HepG2 (cell line): ENCODE measurements around the gene TPX2. TPM values are rescaled to one million over a fixed set of nuclear protein-coding genes. Genes with fewer than 3 reads are reported as not detected.

Source experiments
- ATAC-seq: fragments of 200-7000 bp; cut with Tn5 transposase; 3 replicates; pipeline ENCODE4 v1.9.1; 2020; ENCODE audit warnings: mild to moderate bottlenecking, moderate library complexity
- BruUV-seq: library from RNA; stranded (reverse); fragments of 400-500 nt; replicated peaks from 2 replicates; lab custom pipeline; 2021; lab: Mats Ljungman, UMichigan
- CTCF ChIA-PET: fragments of 300-600 bp; formaldehyde crosslinking; extraction: SDS; loops from one replicate; lab custom pipeline; 2021; ENCODE audit warnings: low total read pairs, inconsistent platforms, low intra/inter-chr PET ratio; lab: Yijun Ruan, JAX
- POLR2A ChIA-PET: fragments of 350-600 bp; sonication (Branson Sonifier 250); formaldehyde crosslinking; loops from one replicate; lab custom pipeline; 2020; ENCODE audit warnings: antibody characterized with exemption, inconsistent platforms; lab: Yijun Ruan, JAX
- DNase-seq: peaks from one replicate; pipeline ENCODE4 v3.0.0-alpha.2; 2015; ENCODE audit warnings: low spot score
- FAIRE-seq: peaks from 3 replicates; lab custom pipeline; 2011; peaks lifted over from hg19 to GRCh38; lab: Jason Lieb, UNC
- H2AFZ ChIP-seq: one replicate; pipeline ENCODE4 v1.6.1; 2011; ENCODE audit warnings: low read length, inconsistent platforms
- H3K27ac ChIP-seq: fragments of 300-600 bp; 3 replicates; pipeline ENCODE4 v1.8.0; 2011; ENCODE audit warnings: mixed run types, mild to moderate bottlenecking, mixed read lengths, low read length, inconsistent platforms; ENCODE audit not compliant: insufficient read depth; ENCODE audit errors: extremely low read length
- H3K27me3 ChIP-seq, 2 experiments: fragments of 200-600 bp in 1 of 2; 2 replicates in 1 of 2; 3 replicates in 1 of 2; pipeline versions ENCODE4 v1.6.0 to v1.8.0; 2011; ENCODE audit warnings: low read length in 2 of 2, mild to moderate bottlenecking in 2 of 2, moderate library complexity in 2 of 2, inconsistent platforms in 1 of 2; ENCODE audit not compliant: insufficient read depth in 2 of 2, control insufficient read depth in 1 of 2
- H3K36me3 ChIP-seq, 2 experiments: fragments of 200-600 bp in 1 of 2; replicated peaks in 1 of 2; 2 replicates in 1 of 2; 3 replicates in 1 of 2; pipeline versions ENCODE4 v1.5.1 to v1.8.0; 2011; ENCODE audit warnings: low read length in 2 of 2, inconsistent platforms in 1 of 2; ENCODE audit not compliant: insufficient read depth in 2 of 2, control insufficient read depth in 1 of 2
- H3K4me1 ChIP-seq: 2 replicates; pipeline ENCODE4 v1.5.1; 2012; ENCODE audit warnings: low read length, inconsistent platforms; ENCODE audit not compliant: insufficient read depth
- H3K4me2 ChIP-seq: 2 replicates; pipeline ENCODE4 v1.6.0; 2011; ENCODE audit warnings: low read depth, low read length, inconsistent platforms
- H3K4me3 ChIP-seq, 3 experiments: fragments of 200-600 bp in 1 of 3; sonication (generic), shearing (Covaris generic) in 1 of 3; replicated peaks in 1 of 3; 2 replicates each; pipeline ENCODE4 v1.5.1; 2011 to 2016; ENCODE audit warnings: low read length in 3 of 3, inconsistent platforms in 2 of 3, low read depth in 2 of 3, mild to moderate bottlenecking in 2 of 3, control low read depth in 1 of 3, mixed read lengths in 1 of 3; ENCODE audit not compliant: insufficient read depth in 1 of 3
- H3K79me2 ChIP-seq: one replicate; pipeline ENCODE4 v1.6.1; 2011; ENCODE audit warnings: low read length, inconsistent platforms; ENCODE audit not compliant: insufficient read depth
- H3K9ac ChIP-seq: 2 replicates; pipeline ENCODE4 v1.6.0; 2011; ENCODE audit warnings: mild to moderate bottlenecking, low read depth, low read length, inconsistent platforms; ENCODE audit not compliant: insufficient read depth
- H3K9me3 ChIP-seq: 2 replicates; pipeline ENCODE4 v1.5.1; 2012; ENCODE audit warnings: mild to moderate bottlenecking, low read length
- H4K20me1 ChIP-seq: 2 replicates; pipeline ENCODE4 v1.6.0; 2011; ENCODE audit warnings: inconsistent platforms, mild to moderate bottlenecking, low read length, moderate library complexity; ENCODE audit not compliant: insufficient read depth
- AKAP8 ChIP-seq: sonication (generic); formaldehyde crosslinking; IDR thresholded peaks from 2 replicates; pipeline ENCODE4 v1.5.1; 2020; ENCODE audit warnings: mild to moderate bottlenecking, missing genetic modification reagents
- HMGXB4 ChIP-seq, 2 experiments: sonication (generic) in 1 of 2; formaldehyde crosslinking in 1 of 2; IDR thresholded peaks; 2 replicates each; pipeline versions ENCODE4 v1.4.0 to v1.6.1; 2018 to 2020; ENCODE audit warnings: missing genetic modification reagents in 2 of 2, borderline replicate concordance in 1 of 2, low read depth in 1 of 2, mild to moderate bottlenecking in 1 of 2, missing biosample characterization in 1 of 2
- MLXIP ChIP-seq: sonication (generic); formaldehyde crosslinking; IDR thresholded peaks from 2 replicates; pipeline ENCODE4 v1.9.0; 2021; ENCODE audit warnings: missing genetic modification reagents, borderline replicate concordance
- PBX3 ChIP-seq: sonication (generic); formaldehyde crosslinking; IDR thresholded peaks from 2 replicates; pipeline ENCODE4 v1.8.1; 2023; ENCODE audit warnings: missing genetic modification reagents, inconsistent platforms, borderline replicate concordance
- RBM22 ChIP-seq: fragments of 200-400 bp; formaldehyde crosslinking; optimal IDR thresholded peaks from 2 replicates; pipeline ENCODE3; 2017; ENCODE audit warnings: mild to moderate bottlenecking, low read length, moderate library complexity
- SCMH1 ChIP-seq: sonication (generic); formaldehyde crosslinking; IDR thresholded peaks from 2 replicates; pipeline ENCODE4 v1.9.0; 2021; ENCODE audit warnings: missing genetic modification reagents, mild to moderate bottlenecking, borderline replicate concordance
- TFE3 ChIP-seq: IDR thresholded peaks from 2 replicates; pipeline ENCODE4 v1.6.1; 2016
- ZNF644 ChIP-seq: IDR thresholded peaks from 2 replicates; pipeline ENCODE4 v1.6.1; 2016; ENCODE audit warnings: low read depth
- WGBS: methylation state at CpG from one replicate; pipeline ENCODE4 v1.1.6; 2017; ENCODE audit warnings: low lambda C conversion rate; 5-methylcytosine and 5-hydroxymethylcytosine counted together
- in situ Hi-C: cut with HindIII; loops from 2 replicates; pipeline ENCODE4 v1.10.0; 2017; ENCODE audit warnings: low pct_unique_long_range_greater_than_20kb; ENCODE audit not compliant: extremely low pct_ligation_motif_present
- intact Hi-C: fragments of 100-400 bp; cut with micrococcal nuclease; formaldehyde crosslinking; loops from one replicate; pipeline ENCODE4 v1.10.0; 2022; ENCODE audit not compliant: unreplicated experiment
- polyA plus RNA-seq, 8 experiments: library from polyadenylated mRNA; depleted of rRNA in 3 of 8; stranded (reverse) in 7 of 8; unstranded in 1 of 8; fragments of >200 nt; fragmentation: Illumina TruSeq in 4 of 8; extraction: Trizol in 4 of 8; gene quantifications; 2 replicates each; pipeline versions ENCODE4 v1.2.1 to v1.2.3, GENCODE V29; 2011 to 2016; ENCODE audit warnings: low read depth in 4 of 8, missing spikeins in 1 of 8, mixed read lengths in 1 of 8; ENCODE audit not compliant: insufficient read depth in 1 of 8
- total RNA-seq, 5 experiments: library from RNA; depleted of rRNA; stranded (reverse); fragments of >200 nt; fragmentation: Illumina TruSeq; extraction: Trizol; gene quantifications; 2 replicates each; pipeline ENCODE4 v1.2.3, GENCODE V29; 2016; ENCODE audit warnings: low read depth in 1 of 5
- TF ChIP-seq, protein P1 (sequence below): sonication (generic); formaldehyde crosslinking; IDR thresholded peaks from 2 replicates; pipeline ENCODE4 v1.4.0; 2020; ENCODE audit warnings: low read depth, missing genetic modification reagents

Gene TPX2
- total and polyA plus RNA-seq, 2 of the 13 experiments (the other 11 are each of a cell fraction or from before 2014, with no cell fraction given): 34.3 to 124 TPM

DNA sequence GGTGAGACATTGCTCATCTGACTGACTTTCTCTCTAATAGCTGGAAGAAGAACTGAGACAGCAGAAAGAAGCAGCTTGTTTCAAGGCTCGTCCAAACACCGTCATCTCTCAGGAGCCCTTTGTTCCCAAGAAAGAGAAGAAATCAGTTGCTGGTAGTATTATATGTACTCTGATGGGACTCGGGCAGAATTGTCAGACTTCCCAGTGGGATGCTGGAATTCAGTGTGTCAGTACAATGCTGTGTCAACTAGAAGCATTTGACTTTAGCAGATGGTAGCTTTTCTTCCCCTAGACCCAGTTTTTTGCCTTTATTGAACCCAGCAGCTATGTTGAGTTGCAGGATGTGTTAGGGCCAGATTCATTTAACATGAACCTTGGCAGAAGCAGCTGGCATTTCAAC is 58.3 kb downstream of the TPX2 start (continued):
- TF ChIP-seq AKAP8 (CRISPR knock-in tag): no peak
- TF ChIP-seq TFE3 (CRISPR knock-in tag): no peak

- DNase-seq (no peak), FAIRE-seq (no peak)
- Histone ChIP-seq H3K9me3 (no peaks in the 10 kb centered on the region), H3K9ac (no peak overlapping the region), H3K4me1 (no peaks in the 10 kb centered on the region), H3K4me3 (no peak overlapping the region), H3K27ac (no peak overlapping the region), H3K27me3 (no peaks in the 10 kb centered on the region), H2AFZ (no peak overlapping the region)
- CTCF ChIA-PET: no interaction called here
- POLR2A ChIA-PET: no interaction called here
- BruUV-seq: no TSS peak
- intact Hi-C loops (no loop called here), in situ Hi-C loops (no loop called here)
- 95% methylated on average over 7 of the region's 7 CpGs for WGBS
- TF ChIP-seq HMGXB4 (CRISPR knock-in tag; IDR thresholded peaks at IDR 0.05; ENCODE audit: borderline replicate concordance in 1 of 2, low read depth in 1 of 2): no peak
- no peak for TF ChIP-seq PBX3 (CRISPR knock-in tag)
- TF ChIP-seq, protein P1, sequence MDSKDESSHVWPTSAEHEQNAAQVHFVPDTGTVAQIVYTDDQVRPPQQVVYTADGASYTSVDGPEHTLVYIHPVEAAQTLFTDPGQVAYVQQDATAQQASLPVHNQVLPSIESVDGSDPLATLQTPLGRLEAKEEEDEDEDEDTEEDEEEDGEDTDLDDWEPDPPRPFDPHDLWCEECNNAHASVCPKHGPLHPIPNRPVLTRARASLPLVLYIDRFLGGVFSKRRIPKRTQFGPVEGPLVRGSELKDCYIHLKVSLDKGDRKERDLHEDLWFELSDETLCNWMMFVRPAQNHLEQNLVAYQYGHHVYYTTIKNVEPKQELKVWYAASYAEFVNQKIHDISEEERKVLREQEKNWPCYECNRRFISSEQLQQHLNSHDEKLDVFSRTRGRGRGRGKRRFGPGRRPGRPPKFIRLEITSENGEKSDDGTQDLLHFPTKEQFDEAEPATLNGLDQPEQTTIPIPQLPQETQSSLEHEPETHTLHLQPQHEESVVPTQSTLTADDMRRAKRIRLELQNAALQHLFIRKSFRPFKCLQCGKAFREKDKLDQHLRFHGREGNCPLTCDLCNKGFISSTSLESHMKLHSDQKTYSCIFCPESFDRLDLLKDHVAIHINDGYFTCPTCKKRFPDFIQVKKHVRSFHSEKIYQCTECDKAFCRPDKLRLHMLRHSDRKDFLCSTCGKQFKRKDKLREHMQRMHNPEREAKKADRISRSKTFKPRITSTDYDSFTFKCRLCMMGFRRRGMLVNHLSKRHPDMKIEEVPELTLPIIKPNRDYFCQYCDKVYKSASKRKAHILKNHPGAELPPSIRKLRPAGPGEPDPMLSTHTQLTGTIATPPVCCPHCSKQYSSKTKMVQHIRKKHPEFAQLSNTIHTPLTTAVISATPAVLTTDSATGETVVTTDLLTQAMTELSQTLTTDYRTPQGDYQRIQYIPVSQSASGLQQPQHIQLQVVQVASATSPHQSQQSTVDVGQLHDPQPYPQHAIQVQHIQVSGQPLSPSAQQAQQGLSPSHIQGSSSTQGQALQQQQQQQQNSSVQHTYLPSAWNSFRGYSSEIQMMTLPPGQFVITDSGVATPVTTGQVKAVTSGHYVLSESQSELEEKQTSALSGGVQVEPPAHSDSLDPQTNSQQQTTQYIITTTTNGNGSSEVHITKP (CRISPR knock-in tag): no peak
- TF ChIP-seq RBM22: peak; percentile 29
- TF ChIP-seq ZNF644 (CRISPR knock-in tag): no peak
- no peak for TF ChIP-seq MLXIP (CRISPR knock-in tag)
- no peak for TF ChIP-seq SCMH1
- TF ChIP-seq, all 625 proteins: peak for 1
- no peak for ATAC-seq
- peaks cover 30 to 69% of the 10 kb centered on the region in 2 experiments for H3K36me3 ChIP-seq
- H3K79me2 ChIP-seq: no peaks in the 10 kb centered on the region
- H4K20me1 ChIP-seq: no peaks in the 10 kb centered on the region
- no peak overlapping the region for H3K4me2 ChIP-seq
Measured at GRCh38 chr20:31801508-31801907, 62.4 kb downstream of the TPX2 start.
